ENCODE measurements around the gene IGLL1.
"Not testable (repeated sequence)": the region's sequence is repeated elsewhere in the genome, so short reads cannot be mapped to it uniquely, and the experiment has no call there.

The IGLL1 gene

DNA sequence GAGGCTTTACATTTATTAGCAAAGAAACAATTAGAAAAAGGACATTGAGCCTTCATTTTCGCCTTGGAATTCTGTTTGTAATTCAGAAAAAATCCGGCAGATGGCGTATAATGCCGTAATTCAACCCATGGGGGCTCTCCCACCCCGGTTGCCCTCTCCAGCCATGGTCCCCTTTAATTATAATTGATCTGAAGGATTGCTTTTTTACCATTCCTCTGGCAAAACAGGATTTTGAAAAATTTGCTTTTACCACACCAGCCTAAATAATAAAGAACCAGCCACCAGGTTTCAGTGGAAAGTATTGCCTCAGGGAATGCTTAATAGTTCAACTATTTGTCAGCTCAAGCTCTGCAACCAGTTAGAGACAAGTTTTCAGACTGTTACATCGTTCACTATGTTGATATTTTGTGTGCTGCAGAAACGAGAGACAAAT, 38.2 kb downstream of the IGLL1 start:
- not testable (repeated sequence) for H3K4me2 ChIP-seq (ENCODE audit: low read length)

GRCh38 chr22:23540837-23541236, 39.3 kb downstream of the IGLL1 start:
- H3K4me1 ChIP-seq (ENCODE audit: control insufficient read depth, low read length); H3F3A ChIP-seq (ENCODE audit: control insufficient read depth, insufficient read depth); H3K27me3 ChIP-seq (ENCODE audit: control insufficient read depth, low read length): not testable (repeated sequence)

More for the DNA sequence above, 38.2 kb downstream of the IGLL1 start:
- TF ChIP-seq, protein P1, sequence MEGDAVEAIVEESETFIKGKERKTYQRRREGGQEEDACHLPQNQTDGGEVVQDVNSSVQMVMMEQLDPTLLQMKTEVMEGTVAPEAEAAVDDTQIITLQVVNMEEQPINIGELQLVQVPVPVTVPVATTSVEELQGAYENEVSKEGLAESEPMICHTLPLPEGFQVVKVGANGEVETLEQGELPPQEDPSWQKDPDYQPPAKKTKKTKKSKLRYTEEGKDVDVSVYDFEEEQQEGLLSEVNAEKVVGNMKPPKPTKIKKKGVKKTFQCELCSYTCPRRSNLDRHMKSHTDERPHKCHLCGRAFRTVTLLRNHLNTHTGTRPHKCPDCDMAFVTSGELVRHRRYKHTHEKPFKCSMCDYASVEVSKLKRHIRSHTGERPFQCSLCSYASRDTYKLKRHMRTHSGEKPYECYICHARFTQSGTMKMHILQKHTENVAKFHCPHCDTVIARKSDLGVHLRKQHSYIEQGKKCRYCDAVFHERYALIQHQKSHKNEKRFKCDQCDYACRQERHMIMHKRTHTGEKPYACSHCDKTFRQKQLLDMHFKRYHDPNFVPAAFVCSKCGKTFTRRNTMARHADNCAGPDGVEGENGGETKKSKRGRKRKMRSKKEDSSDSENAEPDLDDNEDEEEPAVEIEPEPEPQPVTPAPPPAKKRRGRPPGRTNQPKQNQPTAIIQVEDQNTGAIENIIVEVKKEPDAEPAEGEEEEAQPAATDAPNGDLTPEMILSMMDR (IDR thresholded peaks at IDR 0.05; ENCODE audit: low read depth, low read length, poor library complexity, severe bottlenecking), result peak; percentile 38
- H3K27me3 ChIP-seq (ENCODE audit: control insufficient read depth, low read length); H3K4me1 ChIP-seq (ENCODE audit: control insufficient read depth, low read length); H3K79me2 ChIP-seq (ENCODE audit: control insufficient read depth, low read length); H3K27ac ChIP-seq (ENCODE audit: low read depth, low read length); H3K36me3 ChIP-seq (ENCODE audit: control insufficient read depth, low read length); H4K20me1 ChIP-seq (ENCODE audit: control insufficient read depth, insufficient read depth, low read depth, low read length); H3F3A ChIP-seq (ENCODE audit: control insufficient read depth, insufficient read depth); H3K9me2 ChIP-seq (replicated peaks; ENCODE audit: control insufficient read depth, low read length); H3K4me3 ChIP-seq (ENCODE audit: low read length); H3K9me3 ChIP-seq (ENCODE audit: control insufficient read depth, insufficient read depth, low read length): not testable (repeated sequence)

GRCh38 chr22:23539839-23540198, 40.3 kb downstream of the IGLL1 start:
- not testable (repeated sequence) for H3K79me2 ChIP-seq (ENCODE audit: control insufficient read depth, low read length); H3K4me3 ChIP-seq (ENCODE audit: low read length); H3K27ac ChIP-seq (ENCODE audit: low read depth, low read length); H3K4me2 ChIP-seq (ENCODE audit: low read length); H3K9me2 ChIP-seq (replicated peaks; ENCODE audit: control insufficient read depth, low read length); H3F3A ChIP-seq (ENCODE audit: control insufficient read depth, insufficient read depth); H3K27me3 ChIP-seq (ENCODE audit: control insufficient read depth, low read length); H4K20me1 ChIP-seq (ENCODE audit: control insufficient read depth, insufficient read depth, low read depth, low read length); H3K36me3 ChIP-seq (ENCODE audit: control insufficient read depth, low read length); H3K9me3 ChIP-seq (ENCODE audit: control insufficient read depth, insufficient read depth, low read length)
- peaks cover 16% of the 10 kb centered on the region for H3K4me1 ChIP-seq (ENCODE audit: control insufficient read depth, low read length)

More at GRCh38 chr22:23540837-23541236, 39.3 kb downstream of the IGLL1 start:
- H3K36me3 ChIP-seq (ENCODE audit: control insufficient read depth, low read length); H3K9me3 ChIP-seq (ENCODE audit: control insufficient read depth, insufficient read depth, low read length); H3K79me2 ChIP-seq (ENCODE audit: control insufficient read depth, low read length); H3K4me3 ChIP-seq (ENCODE audit: low read length); H3K27ac ChIP-seq (ENCODE audit: low read depth, low read length); H3K9me2 ChIP-seq (replicated peaks; ENCODE audit: control insufficient read depth, low read length); H3K4me2 ChIP-seq (ENCODE audit: low read length); H4K20me1 ChIP-seq (ENCODE audit: control insufficient read depth, insufficient read depth, low read depth, low read length): not testable (repeated sequence)

DNA sequence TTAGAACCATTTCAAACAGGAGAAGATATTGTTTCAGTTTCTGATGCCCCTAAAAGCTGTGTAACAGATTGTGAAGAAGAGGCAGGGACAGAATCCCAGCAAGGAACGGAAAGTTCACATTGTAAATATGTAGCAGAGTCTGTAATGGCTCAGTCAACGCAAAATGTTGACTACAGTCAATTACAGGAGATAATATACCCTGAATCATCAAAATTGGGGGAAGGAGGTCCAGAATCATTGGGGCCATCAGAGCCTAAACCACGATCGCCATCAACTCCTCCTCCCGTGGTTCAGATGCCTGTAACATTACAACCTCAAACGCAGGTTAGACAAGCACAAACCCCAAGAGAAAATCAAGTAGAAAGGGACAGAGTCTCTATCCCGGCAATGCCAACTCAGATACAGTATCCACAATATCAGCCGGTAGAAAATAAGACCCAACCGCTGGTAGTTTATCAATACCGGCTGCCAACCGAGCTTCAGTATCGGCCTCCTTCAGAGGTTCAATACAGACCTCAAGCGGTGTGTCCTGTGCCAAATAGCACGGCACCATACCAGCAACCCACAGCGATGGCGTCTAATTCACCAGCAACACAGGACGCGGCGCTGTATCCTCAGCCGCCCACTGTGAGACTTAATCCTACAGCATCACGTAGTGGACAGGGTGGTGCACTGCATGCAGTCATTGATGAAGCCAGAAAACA, 40.8 kb downstream of the IGLL1 start:
- no peaks in the 10 kb centered on the region for H3K36me3 ChIP-seq (ENCODE audit: control insufficient read depth, low read length)
- H3K9me3 ChIP-seq (ENCODE audit: control insufficient read depth, insufficient read depth, low read length), result no peaks in the 10 kb centered on the region
- no peaks in the 10 kb centered on the region for H3F3A ChIP-seq (ENCODE audit: control insufficient read depth, insufficient read depth)
- no peak overlapping the region for H3K4me3 ChIP-seq (ENCODE audit: low read length)
- no peak overlapping the region for H3K27ac ChIP-seq (ENCODE audit: low read depth, low read length)
- TF ChIP-seq, protein P1 (IDR thresholded peaks at IDR 0.05; ENCODE audit: low read depth, low read length, poor library complexity, severe bottlenecking), result peak; percentile 68
- no peak for TF ChIP-seq EZH2phosphoT487 (IDR thresholded peaks at IDR 0.05; ENCODE audit: borderline replicate concordance, low read length)
- no peaks in the 10 kb centered on the region for H3K27me3 ChIP-seq (ENCODE audit: control insufficient read depth, low read length)
- H3K79me2 ChIP-seq (ENCODE audit: control insufficient read depth, low read length), result no peaks in the 10 kb centered on the region
- no peaks in the 10 kb centered on the region for H4K20me1 ChIP-seq (ENCODE audit: control insufficient read depth, insufficient read depth, low read depth, low read length)
- peaks cover 16% of the 10 kb centered on the region for H3K4me1 ChIP-seq (ENCODE audit: control insufficient read depth, low read length)
- 0 out of 2 replicates have a peak overlapping the region, but pooled peaks have one; percentile 5 for H3K4me2 ChIP-seq (ENCODE audit: low read length)
- no peaks in the 10 kb centered on the region for H3K9me2 ChIP-seq (replicated peaks; ENCODE audit: control insufficient read depth, low read length)

DNA sequence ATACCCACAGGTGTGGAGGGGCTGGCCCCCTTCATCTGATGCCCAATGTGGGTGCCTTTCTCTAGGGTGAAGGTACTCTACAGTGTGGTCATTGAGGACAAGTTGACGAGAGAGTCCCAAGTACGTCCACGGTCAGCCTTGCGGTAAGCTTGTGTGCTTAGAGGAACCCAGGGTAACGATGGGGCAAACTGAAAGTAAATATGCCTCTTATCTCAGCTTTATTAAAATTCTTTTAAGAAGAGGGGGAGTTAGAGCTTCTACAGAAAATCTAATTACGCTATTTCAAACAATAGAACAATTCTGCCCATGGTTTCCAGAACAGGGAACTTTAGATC, 41.4 kb downstream of the IGLL1 start:
- not testable (repeated sequence) for H3F3A ChIP-seq (ENCODE audit: control insufficient read depth, insufficient read depth); H3K4me3 ChIP-seq (ENCODE audit: low read length); H3K4me2 ChIP-seq (ENCODE audit: low read length); H3K27ac ChIP-seq (ENCODE audit: low read depth, low read length); H4K20me1 ChIP-seq (ENCODE audit: control insufficient read depth, insufficient read depth, low read depth, low read length); H3K79me2 ChIP-seq (ENCODE audit: control insufficient read depth, low read length); H3K9me2 ChIP-seq (replicated peaks; ENCODE audit: control insufficient read depth, low read length); H3K36me3 ChIP-seq (ENCODE audit: control insufficient read depth, low read length); H3K27me3 ChIP-seq (ENCODE audit: control insufficient read depth, low read length); H3K9me3 ChIP-seq (ENCODE audit: control insufficient read depth, insufficient read depth, low read length)
- peaks cover 16% of the 10 kb centered on the region for H3K4me1 ChIP-seq (ENCODE audit: control insufficient read depth, low read length)

DNA sequence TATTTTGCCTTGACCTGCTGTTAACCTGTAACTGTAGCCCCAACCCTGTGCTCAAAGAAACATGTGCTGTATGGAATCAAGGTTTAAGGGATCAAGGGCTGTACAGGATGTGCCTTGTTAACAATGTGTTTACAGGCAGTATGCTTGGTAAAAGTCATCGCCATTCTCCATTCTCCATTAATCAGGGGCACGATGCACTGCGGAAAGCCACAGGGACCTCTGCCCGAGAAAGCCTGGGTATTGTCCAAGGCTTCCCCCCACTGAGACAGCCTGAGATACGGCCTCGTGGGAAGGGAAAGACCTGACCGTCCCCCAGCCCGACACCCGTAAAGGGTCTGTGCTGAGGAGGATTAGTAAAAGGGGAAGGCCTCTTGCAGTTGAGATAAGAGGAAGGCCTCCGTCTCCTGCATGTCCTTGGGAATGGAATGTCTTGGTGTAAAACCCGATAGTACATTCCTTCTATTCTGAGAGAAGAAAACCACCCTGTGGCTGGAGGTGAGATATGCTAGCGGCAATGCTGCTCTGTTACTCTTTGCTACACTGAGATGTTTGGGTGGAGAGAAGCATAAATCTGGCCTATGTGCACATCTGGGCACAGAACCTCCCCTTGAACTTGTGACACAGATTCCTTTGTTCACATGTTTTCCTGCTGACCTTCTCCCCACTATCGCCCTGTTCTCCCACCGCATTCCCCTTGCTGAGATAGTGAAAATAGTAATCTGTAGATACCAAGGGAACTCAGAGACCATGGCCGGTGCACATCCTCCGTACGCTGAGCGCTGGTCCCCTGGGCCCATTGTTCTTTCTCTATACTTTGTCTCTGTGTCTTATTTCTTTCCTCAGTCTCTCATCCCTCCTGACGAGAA, 42.0 kb downstream of the IGLL1 start:
- H3F3A ChIP-seq (ENCODE audit: control insufficient read depth, insufficient read depth); H4K20me1 ChIP-seq (ENCODE audit: control insufficient read depth, insufficient read depth, low read depth, low read length); H3K36me3 ChIP-seq (ENCODE audit: control insufficient read depth, low read length); H3K4me2 ChIP-seq (ENCODE audit: low read length); H3K4me3 ChIP-seq (ENCODE audit: low read length); H3K9me2 ChIP-seq (replicated peaks; ENCODE audit: control insufficient read depth, low read length); H3K79me2 ChIP-seq (ENCODE audit: control insufficient read depth, low read length); H3K27me3 ChIP-seq (ENCODE audit: control insufficient read depth, low read length); H3K27ac ChIP-seq (ENCODE audit: low read depth, low read length); H3K9me3 ChIP-seq (ENCODE audit: control insufficient read depth, insufficient read depth, low read length): not testable (repeated sequence)
- peaks cover 16% of the 10 kb centered on the region for H3K4me1 ChIP-seq (ENCODE audit: control insufficient read depth, low read length)

Data from DOHH2 (cell line).